ENCODE results near the gene UQCC3. TPM values are rescaled to one million over a fixed set of nuclear protein-coding genes. Genes with fewer than 3 reads are reported as not detected.

The UQCC3 gene, protein sequence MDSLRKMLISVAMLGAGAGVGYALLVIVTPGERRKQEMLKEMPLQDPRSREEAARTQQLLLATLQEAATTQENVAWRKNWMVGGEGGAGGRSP
- 8.9 TPM for total RNA-seq
- 1 to 10 TPM; 6.5 to 8.1 (median 7.9) TPM for polyA plus RNA-seq (ENCODE audit: insufficient read depth in 1 of 8, insufficient read length in 8 of 8, low replicate concordance in 1 of 8)
- long read RNA-seq, donor 1, transcript UQCC3-201 (2 exons, 1,947 nt), result major isoform, 14 of 14 reads
- long read RNA-seq, donor 1, partial matches to known transcripts, result 0 of 14 reads
- long read RNA-seq, donor 1, other reads (novel, unspliced or antisense), result 0 of 14 reads
- long read RNA-seq, donor 2, partial matches to known transcripts, result 0 of 2 reads
- long read RNA-seq, donor 2, other reads (novel, unspliced or antisense), result 0 of 2 reads
- long read RNA-seq, donor 3, transcript UQCC3-201 (2 exons, 1,947 nt), result major isoform, 8 of 8 reads
- long read RNA-seq, donor 3, partial matches to known transcripts, result 0 of 8 reads
- long read RNA-seq, donor 3, other reads (novel, unspliced or antisense), result 0 of 8 reads
- long read RNA-seq, donor 4, transcript UQCC3-201 (2 exons, 1,947 nt), result major isoform, 17 of 111 reads
- long read RNA-seq, donor 4, partial matches to known transcripts, result 49 of 111 reads
- long read RNA-seq, donor 4, other reads (novel, unspliced or antisense), result 45 of 111 reads
- long read RNA-seq, donor 5, transcript UQCC3-201 (2 exons, 1,947 nt), result major isoform, 63 of 106 reads
- long read RNA-seq, donor 5, partial matches to known transcripts, result 36 of 106 reads
- long read RNA-seq, donor 5, other reads (novel, unspliced or antisense), result 7 of 106 reads
- long read RNA-seq, donor 6, transcript UQCC3-201 (2 exons, 1,947 nt), result major isoform, 50 of 330 reads
- long read RNA-seq, donor 6, partial matches to known transcripts, result 144 of 330 reads
- long read RNA-seq, donor 6, other reads (novel, unspliced or antisense), result 136 of 330 reads
- long read RNA-seq, donor 7, transcript UQCC3-201 (2 exons, 1,947 nt), result major isoform, 39 of 191 reads
- long read RNA-seq, donor 7, partial matches to known transcripts, result 152 of 191 reads
- long read RNA-seq, donor 7, other reads (novel, unspliced or antisense), result 0 of 191 reads
- long read RNA-seq, donor 8, transcript UQCC3-201 (2 exons, 1,947 nt), result major isoform, 24 of 153 reads
- long read RNA-seq, donor 8, partial matches to known transcripts, result 129 of 153 reads
- long read RNA-seq, donor 8, other reads (novel, unspliced or antisense), result 0 of 153 reads
- long read RNA-seq, donor 9, transcript UQCC3-201 (2 exons, 1,947 nt), result major isoform, 23 of 23 reads
- long read RNA-seq, donor 9, partial matches to known transcripts, result 0 of 23 reads
- long read RNA-seq, donor 9, other reads (novel, unspliced or antisense), result 0 of 23 reads
- long read RNA-seq, donor 10, transcript UQCC3-201 (2 exons, 1,947 nt), result major isoform, 22 of 22 reads
- long read RNA-seq, donor 10, partial matches to known transcripts, result 0 of 22 reads
- long read RNA-seq, donor 10, other reads (novel, unspliced or antisense), result 0 of 22 reads
- long read RNA-seq, donor 11, transcript UQCC3-201 (2 exons, 1,947 nt), result major isoform, 16 of 139 reads
- long read RNA-seq, donor 11, partial matches to known transcripts, result 77 of 139 reads
- long read RNA-seq, donor 11, other reads (novel, unspliced or antisense), result 46 of 139 reads

DNA sequence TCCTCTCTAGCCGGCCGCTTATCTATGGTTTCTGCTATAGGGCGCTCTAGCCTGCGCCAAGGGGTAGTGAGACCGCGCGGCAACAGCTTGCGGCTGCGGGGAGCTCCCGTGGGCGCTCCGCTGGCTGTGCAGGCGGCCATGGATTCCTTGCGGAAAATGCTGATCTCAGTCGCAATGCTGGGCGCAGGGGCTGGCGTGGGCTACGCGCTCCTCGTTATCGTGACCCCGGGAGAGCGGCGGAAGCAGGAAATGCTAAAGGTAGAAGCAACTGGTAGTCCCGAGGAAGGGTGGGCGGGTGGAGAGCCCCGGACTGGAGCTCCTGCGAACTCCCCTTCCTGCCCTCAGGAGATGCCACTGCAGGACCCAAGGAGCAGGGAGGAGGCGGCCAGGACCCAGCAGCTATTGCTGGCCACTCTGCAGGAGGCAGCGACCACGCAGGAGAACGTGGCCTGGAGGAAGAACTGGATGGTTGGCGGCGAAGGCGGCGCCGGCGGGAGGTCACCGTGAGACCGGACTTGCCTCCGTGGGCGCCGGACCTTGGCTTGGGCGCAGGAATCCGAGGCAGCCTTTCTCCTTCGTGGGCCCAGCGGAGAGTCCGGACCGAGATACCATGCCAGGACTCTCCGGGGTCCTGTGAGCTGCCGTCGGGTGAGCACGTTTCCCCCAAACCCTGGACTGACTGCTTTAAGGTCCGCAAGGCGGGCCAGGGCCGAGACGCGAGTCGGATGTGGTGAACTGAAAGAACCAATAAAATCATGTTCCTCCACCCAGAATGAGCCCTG lies at the start of gene UQCC3, which contains the start of gene LBHD1:
Gene UQCC3 (plus strand): TSS at position 66 of the 782 bp plus-strand sequence. CDS start 73 bp downstream, at position 139.
Gene LBHD1 (minus strand): TSS at position 660 of the 782 bp plus-strand sequence. CDS start 2,236 bp downstream, outside the sequence.
- Histone ChIP-seq H3K4me3 (ENCODE audit: low read length) (peak within 1 kb of the TSS; percentile 77), H3K27me3 (ENCODE audit: control insufficient read depth, insufficient read depth, low read length) (no peaks in the 10 kb centered on the region), H3K27ac (ENCODE audit: low read length) (peak within 1 kb of the TSS; percentile 96), H3K36me3 (ENCODE audit: control insufficient read depth, insufficient read depth, low read length) (peaks cover 30% of the 10 kb centered on the region), H3K9me3 (replicated peaks; ENCODE audit: control insufficient read depth, low read depth, low read length) (no peaks in the 10 kb centered on the region), H3K4me1 (ENCODE audit: control insufficient read depth, insufficient read depth, low read length) (peaks cover 29% of the 10 kb centered on the region)
- WGBS (ENCODE audit: insufficient coverage), result under 1% methylated on average over 50 of the region's 59 CpGs
- peak; percentile 94 for DNase-seq

GRCh38 chr11:62622476-62623089 lies 48.9 kb upstream of the UQCC3 start:
- no CpG with 5 or more reads among the region's 7 CpGs for WGBS (ENCODE audit: insufficient coverage)
- H3K4me1 ChIP-seq (ENCODE audit: control insufficient read depth, insufficient read depth, low read length), result peaks cover 19% of the 10 kb centered on the region
- no peaks in the 10 kb centered on the region for H3K27me3 ChIP-seq (ENCODE audit: control insufficient read depth, insufficient read depth, low read length)
- H3K9me3 ChIP-seq (replicated peaks; ENCODE audit: control insufficient read depth, low read depth, low read length), result no peaks in the 10 kb centered on the region
- no peak for DNase-seq
- H3K27ac ChIP-seq (ENCODE audit: low read length), result peak overlapping the region; percentile 96
- H3K36me3 ChIP-seq (ENCODE audit: control insufficient read depth, insufficient read depth, low read length), result peaks cover 32% of the 10 kb centered on the region
- H3K4me3 ChIP-seq (ENCODE audit: low read length), result peak overlapping the region; percentile 73

DNA sequence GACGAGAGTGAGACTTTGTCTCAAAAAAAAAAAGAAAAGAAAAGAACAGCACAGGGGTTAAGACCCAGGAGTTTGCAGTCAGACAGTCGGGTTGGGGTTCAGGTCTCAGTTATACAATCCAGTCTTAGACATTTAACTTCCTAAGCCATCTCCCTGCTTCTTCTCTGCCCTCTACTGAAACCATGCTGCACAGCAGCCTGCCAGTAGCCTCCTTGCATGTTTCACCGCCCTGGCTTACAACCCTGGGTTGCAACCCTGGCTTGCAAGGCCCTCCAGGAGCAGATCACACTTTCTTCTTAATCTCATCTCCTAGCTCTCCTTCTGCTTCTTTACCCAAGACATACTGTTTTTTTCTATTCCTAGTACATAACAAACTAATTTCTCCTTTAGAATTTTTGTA lies 43.8 kb upstream of the UQCC3 start:
- H3K9me3 ChIP-seq (replicated peaks; ENCODE audit: control insufficient read depth, low read depth, low read length), result no peaks in the 10 kb centered on the region
- no peaks in the 10 kb centered on the region for H3K4me1 ChIP-seq (ENCODE audit: control insufficient read depth, insufficient read depth, low read length)
- peaks cover 79% of the 10 kb centered on the region for H3K36me3 ChIP-seq (ENCODE audit: control insufficient read depth, insufficient read depth, low read length)
- no peak for DNase-seq
- no peak overlapping the region for H3K27ac ChIP-seq (ENCODE audit: low read length)
- H3K27me3 ChIP-seq (ENCODE audit: control insufficient read depth, insufficient read depth, low read length), result no peaks in the 10 kb centered on the region
- H3K4me3 ChIP-seq (ENCODE audit: low read length), result no peak overlapping the region
- 52% methylated on average over 3 of the region's 3 CpGs for WGBS (ENCODE audit: insufficient coverage)

- 90% methylated on average over 3 of the region's 6 CpGs for WGBS (ENCODE audit: insufficient coverage)
- H3K4me3 ChIP-seq (ENCODE audit: low read length), result no peak overlapping the region
- no peaks in the 10 kb centered on the region for H3K4me1 ChIP-seq (ENCODE audit: control insufficient read depth, insufficient read depth, low read length)
- no peaks in the 10 kb centered on the region for H3K9me3 ChIP-seq (replicated peaks; ENCODE audit: control insufficient read depth, low read depth, low read length)
- H3K27me3 ChIP-seq (ENCODE audit: control insufficient read depth, insufficient read depth, low read length), result no peaks in the 10 kb centered on the region
- peaks cover 94% of the 10 kb centered on the region for H3K36me3 ChIP-seq (ENCODE audit: control insufficient read depth, insufficient read depth, low read length)
- no peak overlapping the region for H3K27ac ChIP-seq (ENCODE audit: low read length)
- DNase-seq, result no peak
These were observed 39.0 kb upstream of the UQCC3 start for GRCh38 chr11:62632492-62632891.

GRCh38 chr11:62644220-62644619 lies 27.3 kb upstream of the UQCC3 start:
- H3K4me3 ChIP-seq (ENCODE audit: low read length), result no peak overlapping the region
- 77% methylated on average over 4 of the region's 8 CpGs for WGBS (ENCODE audit: insufficient coverage)
- H3K9me3 ChIP-seq (replicated peaks; ENCODE audit: control insufficient read depth, low read depth, low read length), result no peaks in the 10 kb centered on the region
- no peaks in the 10 kb centered on the region for H3K27me3 ChIP-seq (ENCODE audit: control insufficient read depth, insufficient read depth, low read length)
- H3K36me3 ChIP-seq (ENCODE audit: control insufficient read depth, insufficient read depth, low read length), result peaks cover 52% of the 10 kb centered on the region
- peaks cover 17% of the 10 kb centered on the region for H3K4me1 ChIP-seq (ENCODE audit: control insufficient read depth, insufficient read depth, low read length)
- no peak overlapping the region for H3K27ac ChIP-seq (ENCODE audit: low read length)
- no peak for DNase-seq

- Histone ChIP-seq H3K4me3 (ENCODE audit: low read length) (peak overlapping the region; percentile 98), H3K27me3 (ENCODE audit: control insufficient read depth, insufficient read depth, low read length) (no peaks in the 10 kb centered on the region), H3K4me1 (ENCODE audit: control insufficient read depth, insufficient read depth, low read length) (peaks cover 17% of the 10 kb centered on the region), H3K27ac (ENCODE audit: low read length) (peak overlapping the region; percentile 99), H3K9me3 (replicated peaks; ENCODE audit: control insufficient read depth, low read depth, low read length) (no peaks in the 10 kb centered on the region), H3K36me3 (ENCODE audit: control insufficient read depth, insufficient read depth, low read length) (peaks cover 52% of the 10 kb centered on the region)
- DNase-seq, result no peak
- 14% methylated on average over 2 of the region's 11 CpGs for WGBS (ENCODE audit: insufficient coverage)
These were observed 25.9 kb upstream of the UQCC3 start for GRCh38 chr11:62645671-62645945.

GRCh38 chr11:62645946-62646824 lies 25.3 kb upstream of the UQCC3 start, which contains the start of gene GANAB:
Gene GANAB (minus strand): TSS chr11:62646613. CDS start chr11:62646599, 14 bp downstream.
- WGBS (ENCODE audit: insufficient coverage), result under 1% methylated on average over 70 of the region's 73 CpGs
- DNase-seq, result peak; percentile 99
- Histone ChIP-seq H3K9me3 (replicated peaks; ENCODE audit: control insufficient read depth, low read depth, low read length) (no peaks in the 10 kb centered on the region), H3K4me3 (ENCODE audit: low read length) (peak within 1 kb of the TSS; percentile 98), H3K27me3 (ENCODE audit: control insufficient read depth, insufficient read depth, low read length) (no peaks in the 10 kb centered on the region), H3K4me1 (ENCODE audit: control insufficient read depth, insufficient read depth, low read length) (peaks cover 17% of the 10 kb centered on the region), H3K36me3 (ENCODE audit: control insufficient read depth, insufficient read depth, low read length) (peaks cover 50% of the 10 kb centered on the region), H3K27ac (ENCODE audit: low read length) (peak within 1 kb of the TSS; percentile 99)
